PC-3 (cell line): ENCODE results near the gene TAOK3.

Source experiments
- CTCF ChIP-seq: fragments of 300-600 bp; sonication (generic); conservative IDR thresholded peaks from 2 replicates; pipeline ENCODE4 v1.5.1; 2017; ENCODE audit warnings: antibody characterized with exemption, low read depth, mild to moderate bottlenecking, low read length
- EZH2 ChIP-seq: fragments of 300-600 bp; sonication (generic); IDR thresholded peaks from one replicate; pipeline ENCODE4 v1.6.1; 2017; ENCODE audit warnings: antibody characterized with exemption, mild to moderate bottlenecking, low read length; ENCODE audit not compliant: unreplicated experiment
- EZH2phosphoT487 ChIP-seq: fragments of 300-600 bp; sonication (generic); IDR thresholded peaks from 2 replicates; pipeline ENCODE4 v1.6.1; 2018; ENCODE audit warnings: mild to moderate bottlenecking, antibody characterized with exemption, low read length, borderline replicate concordance

DNA sequence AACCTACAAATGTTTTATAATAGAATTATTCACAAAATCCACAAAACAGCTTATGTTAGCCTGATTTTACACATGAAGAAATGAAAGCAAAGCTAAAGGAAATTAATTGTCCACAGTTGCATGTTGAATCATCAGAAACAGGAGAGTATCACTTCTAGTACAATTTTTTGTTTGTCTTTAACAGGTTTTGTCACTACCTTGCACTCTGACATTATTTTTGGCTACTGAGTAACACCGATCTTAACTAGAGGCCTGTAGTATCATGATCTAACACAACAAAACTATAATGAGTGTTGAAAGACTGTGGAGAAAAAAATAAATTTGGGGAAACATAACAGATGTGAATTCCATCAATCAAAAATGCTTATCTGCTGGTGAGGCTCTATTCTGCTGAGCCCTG lies 60.1 kb downstream of the TAOK3 start:
- TF ChIP-seq CTCF (no peak), EZH2 (no peak), EZH2phosphoT487 (no peak)
